K562 (cell line): Measurements from ENCODE around the gene ID2. TPM values are rescaled to one million over a fixed set of nuclear protein-coding genes. Genes with fewer than 3 reads are reported as not detected.

Source experiments
- ATAC-seq: fragments of 200-7000 bp; cut with Tn5 transposase; 3 replicates; pipeline ENCODE4 v1.9.1; 2020; ENCODE audit warnings: moderate library complexity
- BruUV-seq: library from RNA; stranded (reverse); fragments of 400-500 nt; replicated peaks from 2 replicates; lab custom pipeline; 2021; lab: Mats Ljungman, UMichigan
- CTCF ChIA-PET: fragments of 300-600 bp; formaldehyde crosslinking; extraction: SDS; loops from one replicate; lab custom pipeline; 2021; ENCODE audit warnings: low intra/inter-chr PET ratio; lab: Yijun Ruan, JAX
- POLR2A ChIA-PET: fragments of 300-600, 350-650 bp; sonication (Branson Sonifier 250); formaldehyde crosslinking; extraction: SDS; loops from one replicate; lab custom pipeline; 2021; ENCODE audit warnings: antibody characterized with exemption, inconsistent platforms; lab: Yijun Ruan, JAX
- DNase-seq, 4 experiments: peaks; one replicate each; pipeline versions ENCODE4 v3.0.0 to v3.0.0-alpha.2; 2011 to 2018; ENCODE audit warnings: low spot score in 3 of 4, mixed read lengths in 3 of 4; ENCODE audit errors: extremely low read depth in 1 of 4
- FAIRE-seq: peaks from 2 replicates; lab custom pipeline; 2011; peaks lifted over from hg19 to GRCh38; lab: Jason Lieb, UNC
- H2AFZ ChIP-seq: 2 replicates; pipeline ENCODE4 v1.6.0; 2011; ENCODE audit warnings: low read depth, low read length, control low read depth, inconsistent platforms
- H3K27ac ChIP-seq: fragments of 200-600 bp; 3 replicates; pipeline ENCODE4 v1.8.0; 2011; ENCODE audit warnings: low read depth, mild to moderate bottlenecking, control low read depth, inconsistent platforms, low read length, moderate library complexity, mixed read lengths; ENCODE audit errors: extremely low read depth
- H3K27me3 ChIP-seq, 2 experiments: fragments of 300-600 bp in 1 of 2; 2 replicates in 1 of 2; 3 replicates in 1 of 2; pipeline versions ENCODE4 v1.6.0 to v1.8.0; 2011; ENCODE audit warnings: inconsistent platforms in 2 of 2, low read length in 2 of 2, mild to moderate bottlenecking in 1 of 2, mixed read lengths in 1 of 2, moderate library complexity in 1 of 2; ENCODE audit not compliant: control insufficient read depth in 2 of 2, insufficient read depth in 2 of 2
- H3K36me3 ChIP-seq: fragments of 300-600 bp; 3 replicates; pipeline ENCODE4 v1.8.0; 2011; ENCODE audit warnings: mild to moderate bottlenecking, low read length, inconsistent platforms; ENCODE audit not compliant: control insufficient read depth, insufficient read depth
- H3K4me1 ChIP-seq, 2 experiments: fragments of 200-600 bp in 1 of 2; replicated peaks in 1 of 2; 2 replicates in 1 of 2; 3 replicates in 1 of 2; pipeline versions ENCODE4 v1.5.1 to v1.8.0; 2011; ENCODE audit warnings: inconsistent platforms in 2 of 2, low read length in 2 of 2, mild to moderate bottlenecking in 1 of 2, mixed read lengths in 1 of 2, moderate library complexity in 1 of 2; ENCODE audit not compliant: control insufficient read depth in 2 of 2, insufficient read depth in 2 of 2
- H3K4me2 ChIP-seq: 2 replicates; pipeline ENCODE4 v1.6.1; 2011; ENCODE audit warnings: low read length, control low read depth, inconsistent platforms, mixed read lengths; ENCODE audit not compliant: insufficient read depth
- H3K4me3 ChIP-seq: fragments of 200-600 bp; sonication (generic), shearing (Covaris generic); 2 replicates; pipeline ENCODE4 v1.5.1; 2016; ENCODE audit warnings: control low read depth, inconsistent platforms
- H3K79me2 ChIP-seq: fragments of 200-600 bp; 3 replicates; pipeline ENCODE4 v1.8.0; 2011; ENCODE audit warnings: low read length, inconsistent platforms; ENCODE audit not compliant: control insufficient read depth, insufficient read depth
- H3K9ac ChIP-seq, 2 experiments: 2 replicates each; pipeline versions ENCODE4 v1.6.0 to v1.6.1; 2011; ENCODE audit warnings: low read depth in 2 of 2, low read length in 2 of 2, control low read depth in 1 of 2, inconsistent platforms in 1 of 2, mild to moderate bottlenecking in 1 of 2, mixed read lengths in 1 of 2; ENCODE audit not compliant: insufficient read depth in 1 of 2
- H3K9me1 ChIP-seq: one replicate; pipeline ENCODE4 v1.6.0; 2011; ENCODE audit warnings: inconsistent platforms, mild to moderate bottlenecking, low read length, moderate library complexity; ENCODE audit not compliant: control insufficient read depth, insufficient read depth
- H3K9me3 ChIP-seq: replicated peaks from 2 replicates; pipeline ENCODE4 v1.5.1; 2011; ENCODE audit warnings: low read depth, low read length, inconsistent platforms; ENCODE audit not compliant: control insufficient read depth, insufficient read depth
- H4K20me1 ChIP-seq: replicated peaks from 2 replicates; pipeline ENCODE4 v1.6.1; 2011; ENCODE audit warnings: low read length, inconsistent platforms, mixed read lengths; ENCODE audit not compliant: control insufficient read depth, insufficient read depth
- CREBBP ChIP-seq: IDR thresholded peaks from one replicate; pipeline ENCODE4 v1.6.1; 2012; ENCODE audit warnings: low read depth, mild to moderate bottlenecking, control low read depth, inconsistent platforms, low read length
- EP300 ChIP-seq: IDR thresholded peaks from 2 replicates; pipeline ENCODE4 v1.6.1; 2012; ENCODE audit warnings: low read length, improper control_type of control experiment
- FOXM1 ChIP-seq, 2 experiments: fragments of 450-650 bp in 1 of 2; sonication (generic) in 1 of 2; formaldehyde crosslinking in 1 of 2; IDR thresholded peaks; 2 replicates each; pipeline versions ENCODE4 v1.6.1 to v1.9.0; 2017 to 2022; ENCODE audit warnings: low read depth in 2 of 2, mild to moderate bottlenecking in 2 of 2, missing genetic modification reagents in 1 of 2, moderate library complexity in 1 of 2
- HMGN3 ChIP-seq: IDR thresholded peaks from 2 replicates; pipeline ENCODE4 v1.6.1; 2011; ENCODE audit warnings: borderline replicate concordance, low read depth, mild to moderate bottlenecking, mixed read lengths, low read length; ENCODE audit not compliant: insufficient read length; ENCODE audit errors: extremely low read depth
- PATZ1 ChIP-seq: fragments of 250-450 bp; sonication (Bioruptor Pico); IDR thresholded peaks from 2 replicates; pipeline ENCODE4 v1.5.0; 2020; ENCODE audit warnings: mild to moderate bottlenecking, borderline replicate concordance
- RBFOX2 ChIP-seq: fragments of 200-400 bp; formaldehyde crosslinking; IDR thresholded peaks from 2 replicates; pipeline ENCODE4 v1.6.1; 2017; ENCODE audit warnings: low read depth, mild to moderate bottlenecking, low read length, moderate library complexity
- TCF15 ChIP-seq: fragments of 250-450 bp; sonication (Bioruptor Pico); IDR thresholded peaks from 2 replicates; pipeline ENCODE4 v1.8.0; 2022; ENCODE audit warnings: moderate library complexity, mild to moderate bottlenecking, inconsistent platforms
- YBX1 ChIP-seq: fragments of 450-650 bp; IDR thresholded peaks from 2 replicates; pipeline ENCODE4 v1.7.1; 2016; ENCODE audit warnings: mild to moderate bottlenecking
- WGBS: fragments of 100-300 bp; shearing (Covaris generic); methylation state at CpG from one replicate; pipeline ENCODE4 v1.1.6; 2016; ENCODE audit warnings: low coverage, mixed read lengths; ENCODE audit not compliant: insufficient coverage; ENCODE audit errors: missing lambda C conversion rate; 5-methylcytosine and 5-hydroxymethylcytosine counted together
- in situ Hi-C: fragments of 300-500 bp; cut with MboI; formaldehyde crosslinking; loops from 4 replicates; pipeline ENCODE4 v1.15.0; 2018; ENCODE audit warnings: inconsistent platforms, mixed read lengths
- intact Hi-C: fragments of 100-400 bp; cut with micrococcal nuclease; formaldehyde crosslinking; loops from 2 replicates; pipeline ENCODE4 v1.14.2; 2022
- polyA plus RNA-seq, 8 experiments: library from polyadenylated mRNA; depleted of rRNA in 4 of 8; stranded (reverse) in 5 of 8; unstranded in 3 of 8; fragments of >200 nt; fragmentation: Nextera tagmentation in 2 of 8; fragmentation: Illumina TruSeq in 1 of 8; extraction: Ambion mirVana in 2 of 8; extraction: Trizol in 1 of 8; gene quantifications; 2 replicates each; pipeline versions ENCODE4 v1.2.1 to v1.2.3, GENCODE V29; 2011 to 2014; ENCODE audit warnings: inconsistent platforms in 1 of 8, missing spikeins in 1 of 8
- total RNA-seq, 7 experiments: library from RNA; depleted of rRNA in 6 of 7; stranded (reverse); fragments of >200 nt in 6 of 7; fragmentation: Illumina TruSeq in 2 of 7; extraction: Trizol in 2 of 7; gene quantifications; 2 replicates each; pipeline versions ENCODE4 v1.2.1 to v1.2.3, GENCODE V29; 2011 to 2021; ENCODE audit warnings: low replicate concordance in 1 of 7

Gene ID2
- total and polyA plus RNA-seq, 9 of the 15 experiments (the other 6 are each of a cell fraction or from before 2014, with no cell fraction given) = 8.0 to 35.7 (median 16.6) TPM

- Histone ChIP-seq H3K79me2 (no peaks in the 10 kb centered on the region), H3K4me1 (peaks cover 2 to 3% of the 10 kb centered on the region in 2 experiments; a peak in 2 of 5 replicates), H3K4me3 (no peak overlapping the region), H2AFZ (no peak overlapping the region), H3K36me3 (no peaks in the 10 kb centered on the region), H3K9me1 (no peaks in the 10 kb centered on the region), H3K9ac (no peak overlapping the region)
- no peak for FAIRE-seq
- no TSS peak for BruUV-seq
- in situ Hi-C loops = no loop called here
- TF ChIP-seq FOXM1 (IDR thresholded peaks at IDR 0.05; ENCODE audit: low read depth) (no peak), FOXM1 (CRISPR knock-in tag; IDR thresholded peaks at IDR 0.05; ENCODE audit: low read depth) (no peak), HMGN3 (no peak), EP300 (no peak), YBX1 (no peak), CREBBP (no peak)
- TF ChIP-seq, all 486 proteins: peak for 0
- H4K20me1 ChIP-seq = no peaks in the 10 kb centered on the region
- H3K27ac ChIP-seq = no peak overlapping the region
- H3K9me3 ChIP-seq = no peaks in the 10 kb centered on the region; the same call in none of the 2 replicates
- CTCF ChIA-PET = no interaction called here
- DNase-seq (no peak), ATAC-seq (no peak)
- 19% methylated on average over 7 of the region's 8 CpGs for WGBS
- intact Hi-C loops = no loop called here
- H3K4me2 ChIP-seq = no peak overlapping the region
- POLR2A ChIA-PET = interaction anchor here (1.3 kb wide), 1 partner anchor 12 kb away, joined by 3 read pairs; no protein-coding TSS in a partner anchor
- no peaks in the 10 kb centered on the region for H3K27me3 ChIP-seq
Observed at GRCh38 chr2:8671176-8671575, 10.7 kb upstream of the ID2 start.

DNA sequence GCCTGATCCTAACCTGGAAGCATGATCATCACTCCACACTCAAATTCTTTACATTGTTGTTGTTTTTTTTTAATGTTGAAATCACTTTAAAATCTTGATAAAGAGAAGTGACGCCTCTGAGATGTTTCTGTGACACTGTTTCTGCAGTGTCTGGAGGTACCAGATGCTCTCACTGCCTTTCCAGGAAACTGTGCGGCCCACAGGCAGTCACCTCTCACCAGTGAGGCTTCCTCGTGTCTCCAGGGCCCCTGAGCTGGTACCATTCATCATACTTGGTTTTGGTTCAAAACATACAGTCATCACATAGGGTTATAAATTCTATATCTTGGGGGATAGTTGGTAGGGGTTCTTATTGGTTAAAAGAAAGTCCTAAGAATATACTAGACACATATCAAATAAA lies 10.1 kb upstream of the ID2 start:
- FAIRE-seq = no peak
- TF ChIP-seq TCF15 (CRISPR knock-in tag) (no peak), RBFOX2 (no peak), PATZ1 (no peak)
- BruUV-seq = no TSS peak

More for the DNA sequence above, 10.1 kb upstream of the ID2 start:
- Histone ChIP-seq H3K4me3 (no peak overlapping the region), H3K4me2 (no peak overlapping the region), H3K36me3 (no peaks in the 10 kb centered on the region), H3K27me3 (no peaks in the 10 kb centered on the region), H2AFZ (no peak overlapping the region), H3K9ac (no peak overlapping the region), H4K20me1 (no peaks in the 10 kb centered on the region), H3K79me2 (no peaks in the 10 kb centered on the region), H3K9me3 (no peaks in the 10 kb centered on the region; the same call in none of the 2 replicates), H3K9me1 (no peaks in the 10 kb centered on the region), H3K27ac (no peak overlapping the region), H3K4me1 (peaks cover 2 to 9% of the 10 kb centered on the region in 2 experiments; a peak in 3 of 5 replicates)
- ChIA-PET CTCF (no interaction called here), POLR2A (interaction anchor here (0.6 to 1.1 kb wide), 2 partner anchors 9 kb away, joined by 3 read pairs; no protein-coding TSS in a partner anchor)
- intact Hi-C loops (no loop called here), in situ Hi-C loops (no loop called here)
- DNase-seq (no peak), ATAC-seq (no peak)
- 8% methylated on average over 3 of the region's 3 CpGs for WGBS
